NCI-H1417 (cell line): ENCODE measurements around the gene CORO7.
A peak's percentile ranks its signal among the peaks of the same experiment; 100 is the strongest.

Source experiments
- DNase-seq, 3 experiments: peaks; one replicate each; lab custom pipeline; 2025; lab: John Stamatoyannopoulos, UW

Gene CORO7

DNA sequence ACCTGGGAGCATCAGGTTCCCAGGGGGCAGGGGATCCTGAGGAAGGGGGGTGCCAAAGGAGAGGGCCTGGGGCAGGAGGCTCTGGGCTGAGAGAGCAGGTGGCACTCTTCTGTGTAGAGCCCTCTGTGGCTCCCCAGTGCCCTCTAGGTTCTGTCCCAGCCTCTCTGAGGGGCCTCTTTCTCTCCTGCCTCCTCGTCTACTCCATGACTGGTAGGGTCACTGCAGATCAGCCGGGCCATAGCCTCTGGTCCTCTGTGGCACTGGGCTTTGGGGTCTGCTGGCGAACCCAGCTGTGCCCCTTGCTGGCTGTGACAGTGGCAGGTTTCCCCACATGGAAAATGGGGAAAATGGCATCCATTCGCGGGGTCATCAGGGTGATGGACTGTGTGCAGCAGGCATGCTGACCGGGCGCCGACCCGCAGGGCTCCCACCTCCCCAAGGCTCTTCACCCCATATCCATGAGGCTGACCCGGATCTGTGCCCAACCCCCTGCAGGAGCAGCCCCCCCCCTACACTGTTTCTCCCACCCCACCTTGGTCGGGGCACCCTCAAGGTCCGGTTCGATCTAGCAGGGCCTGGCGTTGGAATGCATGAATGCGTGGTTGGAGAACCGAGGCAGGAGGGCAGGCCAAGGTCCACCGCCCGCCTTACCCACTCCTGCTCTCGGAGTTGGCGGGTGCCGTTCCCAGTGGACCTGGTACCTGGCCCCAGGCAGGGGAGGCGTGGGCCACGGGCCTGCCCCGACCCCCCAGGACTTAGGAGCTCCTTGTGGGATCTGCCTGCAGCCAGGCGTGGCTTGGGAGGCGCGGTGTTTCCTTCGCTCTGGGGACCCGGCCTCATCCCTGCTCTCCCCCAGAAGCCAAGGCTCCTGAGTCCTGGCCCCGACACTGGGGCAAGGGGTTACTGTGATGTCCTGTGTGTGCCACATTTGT lies 94.0 kb downstream of the CORO7 start:
- no peak for DNase-seq

DNA sequence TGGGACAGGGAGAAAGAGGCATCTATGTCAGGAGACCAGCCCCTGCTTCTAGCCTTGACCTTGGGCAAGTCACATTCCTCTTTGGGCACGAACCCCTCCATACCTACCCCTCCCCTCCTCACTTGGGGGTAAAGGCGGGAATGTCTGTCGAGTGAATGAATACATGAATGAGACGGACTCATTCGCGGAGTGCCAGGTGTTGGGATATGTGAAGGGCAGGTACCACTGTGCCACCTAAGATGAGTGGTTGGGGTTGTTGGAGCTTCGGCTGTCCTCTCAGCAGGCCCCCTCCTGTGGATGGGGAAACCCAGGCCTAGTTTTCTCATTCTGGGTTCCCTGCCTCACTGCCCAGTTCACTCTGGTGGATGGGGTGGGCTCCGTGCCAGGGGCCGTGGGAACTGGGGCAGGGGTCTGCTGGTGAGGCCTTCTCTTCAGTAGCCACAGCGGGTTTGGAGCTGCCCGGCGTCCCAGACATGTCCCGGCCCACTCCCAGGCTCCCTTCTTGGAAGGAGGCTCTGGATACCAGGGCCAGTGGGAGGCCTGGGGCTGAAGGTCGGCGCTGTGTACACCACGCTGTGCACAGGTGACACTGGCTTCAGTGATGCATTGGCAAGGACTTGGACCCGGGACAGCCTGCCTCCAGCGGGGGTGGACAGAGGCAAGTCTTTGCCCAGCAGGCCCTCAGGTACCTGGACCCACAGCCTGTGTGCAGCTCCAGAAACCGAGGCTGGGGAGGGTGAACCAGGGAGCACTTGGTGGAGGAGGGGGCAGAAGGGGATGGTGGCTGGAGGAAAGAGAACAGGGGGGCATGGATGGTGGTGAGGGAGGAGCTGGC lies 94.9 kb downstream of the CORO7 start:
- DNase-seq, result no peak

DNA sequence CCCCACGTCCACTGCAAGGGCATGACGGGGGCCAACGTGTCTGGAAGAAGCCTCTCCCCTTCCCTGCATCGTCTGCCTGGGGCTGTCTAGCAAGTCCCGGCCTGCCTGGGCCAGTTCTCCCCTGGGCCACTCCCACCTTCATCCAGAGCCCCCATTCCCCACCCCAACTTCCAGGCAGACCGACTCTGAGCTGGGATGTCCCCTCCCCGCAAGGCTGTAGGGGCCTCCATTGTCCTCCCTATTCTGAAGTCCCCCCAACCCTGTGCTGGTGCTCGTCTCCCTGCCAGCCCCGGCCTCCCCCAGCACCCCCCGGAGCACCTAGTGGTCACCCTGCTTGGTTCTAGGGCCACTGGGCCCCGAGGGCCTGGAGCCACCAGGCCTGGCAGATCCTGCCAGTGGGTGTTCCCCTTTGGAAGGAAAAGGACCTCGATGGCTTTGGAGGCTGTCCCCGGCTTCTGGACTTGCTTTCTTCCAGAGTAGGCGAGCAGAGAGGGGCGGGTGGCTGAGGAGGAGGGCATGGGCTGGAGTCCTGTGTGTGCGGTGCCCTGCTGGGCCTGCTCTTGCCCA lies 95.7 kb downstream of the CORO7 start:
- DNase-seq, result no peak

DNA sequence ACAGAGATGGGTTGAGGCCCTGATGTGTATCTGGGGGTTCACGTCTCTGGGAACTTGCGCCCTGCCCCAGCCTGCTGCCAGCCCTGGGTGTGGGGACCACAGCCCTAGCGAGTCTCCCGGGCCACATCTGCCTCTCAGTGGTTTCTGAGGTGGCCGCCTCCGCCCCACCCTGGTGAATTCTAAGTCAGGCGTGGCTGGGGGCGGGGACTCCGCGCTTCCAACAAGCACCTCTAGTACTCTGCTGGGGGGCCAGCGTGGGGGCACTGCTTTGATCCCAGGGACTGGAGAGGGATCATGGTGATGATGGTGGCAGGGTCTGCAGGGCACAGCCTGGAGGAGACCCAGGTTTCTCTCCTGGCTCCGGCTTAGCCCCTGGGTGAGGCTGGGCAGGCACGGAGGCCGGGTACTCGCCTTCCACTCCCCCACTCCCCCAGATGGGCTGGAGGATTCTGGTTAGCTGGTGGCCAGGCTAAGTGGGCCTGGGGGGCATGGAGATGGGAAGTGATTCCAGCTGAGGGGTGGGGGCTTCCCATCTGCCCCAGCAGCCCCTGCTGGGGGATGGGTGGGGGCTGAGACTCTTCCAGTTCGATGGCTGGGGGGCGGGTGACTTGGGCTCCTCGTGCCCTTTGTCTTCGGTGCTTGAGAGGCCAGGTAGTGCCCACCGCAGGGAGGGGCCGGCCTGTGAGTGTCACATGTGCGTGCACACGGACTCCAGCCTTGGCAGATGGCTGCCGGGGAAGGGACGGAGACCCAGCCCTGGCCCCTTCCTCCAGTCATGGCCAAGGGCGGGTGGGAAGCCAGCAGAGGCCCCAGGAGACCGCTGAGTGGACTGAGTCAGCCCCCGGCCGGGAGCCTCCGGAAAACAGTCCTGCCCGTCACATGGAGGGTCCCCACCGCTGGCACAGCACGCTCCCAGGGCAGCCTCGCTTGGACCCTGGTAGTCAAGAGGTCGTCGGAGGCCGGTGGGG lies 96.7 kb downstream of the CORO7 start:
- DNase-seq, result peak in 1 of 3 experiments; percentile 11

DNA sequence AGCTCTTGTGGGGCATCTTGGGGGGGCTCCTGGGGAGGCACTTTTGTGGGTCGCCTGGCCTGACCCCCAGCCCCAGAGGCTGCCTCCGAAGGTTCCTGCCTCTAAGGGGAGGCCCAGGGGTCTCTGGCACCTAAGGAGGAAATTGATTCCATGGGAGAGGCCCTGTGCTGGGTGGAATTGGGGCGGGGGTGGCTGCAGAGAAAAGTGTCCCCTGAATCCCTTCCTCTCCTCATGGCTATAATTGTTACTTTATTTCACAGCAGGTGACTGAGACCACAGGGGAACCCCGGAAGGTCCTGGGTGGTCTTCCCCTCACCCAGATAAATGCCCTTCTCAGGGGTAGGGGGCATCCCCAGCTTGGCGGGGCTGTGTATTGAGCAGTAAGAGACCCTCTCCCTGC lies 97.4 kb downstream of the CORO7 start:
- no peak for DNase-seq

DNA sequence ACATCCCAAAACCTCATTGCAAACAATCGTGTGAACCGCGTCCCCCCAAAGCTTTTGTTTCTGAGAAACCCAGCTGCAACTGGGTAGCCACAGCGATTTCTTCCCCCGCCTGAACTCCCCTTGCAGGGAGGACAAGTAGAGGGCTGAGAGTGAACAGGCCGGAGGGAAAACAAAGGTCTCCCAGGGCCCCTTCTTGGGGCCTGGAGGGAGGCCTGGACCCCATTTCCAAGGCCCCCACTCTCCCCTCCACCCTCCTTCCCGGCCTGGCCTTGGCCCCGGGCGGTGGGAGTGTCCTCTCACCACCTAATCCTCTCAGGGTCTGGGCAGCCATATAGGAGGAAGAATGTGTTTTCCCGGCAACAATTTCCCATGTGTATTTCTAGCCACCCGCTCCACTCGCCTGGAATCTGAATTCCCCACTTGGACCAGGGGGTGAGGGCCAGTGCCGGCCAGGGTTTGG lies 97.9 kb downstream of the CORO7 start:
- no peak for DNase-seq

DNA sequence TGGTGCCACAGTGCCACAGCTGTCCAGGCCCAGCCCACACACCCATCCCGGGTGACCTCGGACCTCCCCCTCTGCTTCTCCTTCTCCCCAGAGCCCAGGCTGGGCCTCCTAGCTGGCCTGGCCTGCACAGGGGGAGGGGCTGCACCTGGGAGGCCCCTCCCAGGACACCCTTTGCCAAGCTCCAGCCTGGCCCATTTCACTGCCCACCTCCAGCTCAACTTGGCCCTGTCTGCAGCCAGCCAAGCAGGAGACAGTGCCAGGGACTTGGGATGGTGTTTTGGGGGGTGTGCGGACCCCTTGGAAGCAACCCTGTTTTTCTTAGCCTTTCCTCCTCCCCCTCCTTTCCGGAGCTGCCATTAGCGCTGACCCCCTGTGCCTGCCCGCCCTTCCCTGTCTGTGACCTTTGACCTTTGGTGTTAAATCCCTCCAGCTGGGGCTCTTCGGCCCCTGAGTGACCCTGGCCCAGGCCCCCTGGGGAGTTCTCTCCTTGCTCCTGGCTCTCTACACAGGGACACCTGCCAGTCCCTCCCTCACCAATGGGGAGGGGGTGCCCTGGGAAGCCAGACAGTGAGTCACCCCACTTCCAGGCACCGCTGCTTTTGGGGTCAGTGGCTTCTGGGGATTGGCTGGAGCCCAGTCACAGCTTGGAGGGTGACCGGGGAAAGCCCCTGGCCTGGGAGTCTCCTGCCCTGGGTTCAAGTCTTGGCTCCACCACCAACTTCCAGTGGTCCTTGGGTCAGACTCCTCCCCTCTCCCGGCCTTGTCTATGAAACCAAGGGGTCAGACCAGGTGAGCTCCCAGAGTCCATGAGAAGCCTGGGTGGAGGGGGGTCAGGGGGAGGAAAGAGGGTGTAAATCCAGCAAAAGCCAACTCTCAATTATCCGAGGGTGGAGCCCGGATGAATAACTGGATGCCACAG lies 98.6 kb downstream of the CORO7 start:
- peak in 1 of 3 experiments; percentile 14 for DNase-seq

DNA sequence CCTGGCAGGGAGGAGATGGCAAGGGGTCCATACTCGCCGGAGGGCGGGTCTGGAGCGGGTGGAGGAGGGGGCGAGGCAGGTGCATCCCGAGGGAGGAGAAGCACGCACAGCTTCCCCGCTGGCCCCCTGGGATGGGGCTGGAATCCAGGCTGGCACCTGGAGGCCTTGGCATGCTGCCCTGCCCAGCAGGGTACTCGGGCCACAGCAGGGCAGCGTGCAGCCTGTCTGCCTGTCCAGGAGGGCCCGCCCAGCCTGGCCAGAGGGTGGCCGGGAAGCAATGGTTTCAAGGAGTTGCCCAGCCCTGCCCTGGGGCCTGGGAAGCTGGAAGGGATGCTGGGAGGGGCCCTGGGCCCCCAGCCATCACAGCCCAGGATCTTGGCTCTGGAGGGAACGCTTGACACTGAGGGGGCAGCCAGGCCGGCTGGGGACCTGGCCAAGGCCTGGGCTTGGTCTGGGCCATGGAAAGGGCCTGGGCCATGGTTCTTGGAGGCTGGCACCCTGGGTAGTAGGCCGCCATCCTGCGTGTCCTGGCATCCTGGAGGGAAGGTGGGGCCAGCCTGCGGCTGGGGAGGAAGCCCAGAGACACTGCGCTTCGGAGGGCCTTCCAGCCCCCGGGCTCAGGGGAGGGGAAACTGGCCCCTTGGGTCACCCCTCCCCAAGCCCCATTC lies 99.4 kb downstream of the CORO7 start:
- DNase-seq, result peak; percentile 9 to 93 (median 88)

DNA sequence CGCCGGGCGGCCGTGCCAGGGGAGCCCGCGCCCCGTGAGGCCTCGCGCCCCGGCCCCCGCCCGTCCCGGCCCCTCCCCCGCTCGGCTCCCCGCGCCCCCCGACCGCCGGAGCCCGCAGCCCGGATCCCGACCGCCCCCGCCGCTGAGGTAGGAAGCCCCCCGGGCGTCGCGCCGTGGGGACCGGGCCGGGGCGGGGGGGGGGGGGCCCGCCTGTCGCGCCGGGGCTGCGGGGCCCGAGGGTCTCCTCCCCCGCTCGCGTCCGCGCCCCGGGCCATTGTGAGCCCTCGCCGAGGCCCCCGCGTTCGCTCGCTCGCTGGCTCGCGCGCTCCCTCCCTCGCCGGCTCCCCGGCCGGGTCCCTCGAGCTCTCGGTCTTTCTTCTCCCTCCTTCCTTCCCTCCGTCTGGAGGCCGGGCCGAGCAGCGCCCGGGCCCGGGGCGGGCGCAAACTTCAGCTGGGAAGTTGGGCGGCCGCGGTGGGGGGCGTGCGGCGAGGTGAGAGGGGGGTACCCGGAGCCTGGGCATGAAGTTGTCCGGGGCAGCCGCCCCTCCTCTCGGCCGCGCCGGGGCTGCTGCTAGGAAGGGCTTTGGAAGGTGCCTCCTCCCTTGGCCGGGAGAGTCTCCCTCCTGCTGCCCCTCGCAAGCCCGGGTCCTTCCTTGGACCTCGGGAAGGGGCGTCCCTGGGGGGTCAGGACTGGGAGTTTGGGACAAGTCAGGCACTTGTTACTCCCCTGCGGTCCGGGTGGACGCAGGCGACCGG lies 100.1 kb downstream of the CORO7 start:
- peak in 2 of 3 experiments; percentile 3 to 82 for DNase-seq

DNA sequence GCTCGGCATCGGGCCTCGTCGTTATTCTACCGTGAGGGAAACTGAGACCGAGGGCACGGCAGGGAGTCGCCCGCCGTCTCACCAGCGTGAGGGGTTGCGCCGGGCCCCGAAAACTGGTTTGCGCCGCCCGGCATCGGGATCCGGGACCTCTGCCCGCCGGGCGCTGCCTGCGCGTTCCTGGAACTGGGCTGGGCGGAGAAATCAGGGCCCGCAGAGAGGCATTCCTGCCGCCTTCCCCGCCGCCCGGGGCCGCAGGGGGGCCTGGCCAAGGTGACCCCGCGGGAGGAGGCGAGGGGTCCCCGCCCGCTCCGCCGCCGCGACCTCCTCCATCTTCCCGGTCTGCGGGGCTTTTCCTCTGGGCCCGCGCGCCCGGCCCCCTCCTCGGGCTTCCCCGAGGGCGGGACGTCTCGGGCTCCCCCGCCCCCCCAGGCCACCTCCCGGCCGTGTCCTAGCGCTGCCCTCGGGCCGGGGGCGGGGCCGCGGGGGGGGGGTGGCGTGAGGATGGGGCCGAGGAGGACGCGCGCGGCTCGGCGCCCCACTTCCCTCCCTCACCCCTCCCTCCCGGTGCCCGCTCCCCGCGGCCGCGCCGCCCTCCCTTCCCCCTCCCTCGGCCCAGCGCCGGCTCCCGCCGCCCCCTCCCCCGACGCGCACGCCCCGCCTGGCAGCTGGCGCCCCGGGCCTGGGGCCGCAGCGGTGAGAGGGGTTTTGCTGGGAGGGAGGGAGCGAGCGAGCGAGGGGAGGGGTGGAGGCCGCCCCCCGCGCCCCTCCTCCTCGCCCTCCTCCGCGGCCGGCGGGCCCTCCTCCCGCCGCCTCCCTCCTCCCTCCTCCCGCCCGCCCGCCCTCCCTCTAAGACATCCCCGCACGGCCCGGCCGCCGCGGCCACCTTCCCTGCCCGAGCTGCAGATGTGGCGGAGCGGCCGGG lies 100.9 kb downstream of the CORO7 start, which contains the start of gene GLIS2:
GLIS2 (plus strand) TSS at position 882 of the 922 bp plus-strand sequence. CDS start 16,214 bp downstream, outside the sequence.
- peak; percentile 81 to 85 (median 84) for DNase-seq

DNA sequence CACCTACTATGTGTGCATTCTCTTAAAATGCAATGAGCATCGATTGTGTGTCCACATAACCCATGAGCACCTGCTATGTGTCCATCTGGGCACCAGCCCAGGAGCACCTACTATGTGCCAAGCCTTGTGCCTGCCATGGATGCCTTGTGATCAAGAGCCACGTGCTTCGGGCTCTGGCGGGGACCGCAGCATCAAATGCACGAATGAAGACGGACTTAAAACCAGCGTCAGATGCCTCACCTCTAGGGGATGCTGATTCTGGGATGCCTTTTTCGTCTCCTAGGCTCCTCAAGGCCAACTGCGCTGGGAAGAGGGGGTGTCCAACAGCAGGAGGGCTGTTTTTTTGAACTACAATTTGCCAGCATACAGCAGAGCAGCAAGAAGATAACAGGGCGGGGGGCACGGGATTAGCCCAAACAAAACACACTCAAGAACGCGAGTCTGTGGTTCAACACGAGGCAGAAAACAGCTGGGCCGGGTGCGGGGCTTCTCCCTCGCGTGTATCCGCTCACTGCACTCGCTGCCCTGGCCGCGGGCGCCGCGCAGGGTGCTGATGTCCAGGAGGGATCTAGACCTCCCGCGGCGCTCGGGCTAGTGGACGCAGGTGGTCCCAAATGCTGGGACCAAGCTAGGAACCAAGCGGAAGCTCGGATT lies 101.7 kb downstream of the CORO7 start:
- peak; percentile 11 to 70 (median 57) for DNase-seq

DNA sequence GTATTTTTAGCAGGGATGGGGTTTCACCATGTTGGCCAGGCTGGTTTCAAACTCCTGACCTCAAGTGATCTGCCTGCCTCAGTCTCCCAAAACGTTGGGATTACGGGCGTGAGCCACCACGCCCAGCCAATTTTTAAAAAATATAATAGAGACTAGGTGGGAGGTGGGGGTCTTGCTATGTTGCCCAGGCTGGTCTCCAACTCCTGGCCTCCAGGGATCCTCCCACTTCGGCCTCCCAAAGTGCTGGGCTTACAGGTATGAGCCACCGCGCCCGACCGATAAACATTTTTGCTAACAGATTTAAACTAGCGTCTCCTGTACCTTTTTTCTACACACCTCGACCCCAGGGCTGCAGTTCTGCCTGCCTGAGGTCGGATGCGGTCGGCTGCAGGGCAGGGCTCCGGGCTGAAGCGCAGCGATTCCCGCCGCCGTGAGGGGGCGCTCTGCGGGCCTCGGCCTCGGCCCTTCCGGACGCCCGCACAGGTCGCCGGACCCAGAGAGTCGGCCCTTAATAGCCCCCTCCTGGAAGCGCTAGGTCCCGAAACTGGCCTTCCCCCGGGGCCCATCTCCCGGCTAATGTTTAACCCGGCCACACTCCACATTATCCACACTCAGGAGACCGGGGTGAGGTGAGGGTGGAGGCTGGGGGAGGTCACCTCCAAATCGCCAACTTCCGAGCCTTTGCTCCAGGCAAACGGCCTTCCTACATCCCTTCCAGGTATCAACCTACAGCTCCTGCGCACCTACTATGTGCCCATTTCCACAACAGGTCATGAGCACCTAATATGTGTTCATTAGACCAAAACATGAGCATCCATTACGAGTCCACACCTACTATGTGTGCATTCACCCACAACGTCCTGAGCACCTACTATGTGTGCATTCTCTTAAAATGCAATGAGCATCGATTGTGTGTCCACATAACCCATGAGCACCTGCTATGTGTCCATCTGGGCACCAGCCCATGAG lies 102.5 kb downstream of the CORO7 start:
- DNase-seq, result peak in 1 of 3 experiments; percentile 39

DNA sequence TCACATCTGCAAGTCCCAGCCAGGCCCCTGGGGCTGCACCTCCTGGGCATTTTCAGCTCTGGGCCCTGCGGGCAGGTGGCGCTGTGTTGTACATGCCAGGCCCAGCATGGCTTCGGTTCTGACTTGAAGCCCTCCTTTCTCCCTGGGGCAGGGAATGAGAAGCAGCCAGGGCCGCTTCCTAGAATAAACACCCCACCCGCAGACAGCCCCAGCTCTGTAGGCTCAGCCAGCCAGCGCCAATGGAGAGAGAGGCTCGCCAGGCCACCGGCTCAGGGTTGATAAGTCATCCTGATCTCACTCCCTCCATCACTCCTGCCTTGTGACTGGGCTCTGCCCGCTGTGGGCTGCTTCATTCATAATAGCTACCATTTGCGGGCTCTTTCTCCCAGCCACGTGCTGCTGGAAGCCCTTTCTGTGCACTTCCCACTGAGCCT lies 106.5 kb downstream of the CORO7 start:
- peak in 1 of 3 experiments; percentile 15 for DNase-seq

DNA sequence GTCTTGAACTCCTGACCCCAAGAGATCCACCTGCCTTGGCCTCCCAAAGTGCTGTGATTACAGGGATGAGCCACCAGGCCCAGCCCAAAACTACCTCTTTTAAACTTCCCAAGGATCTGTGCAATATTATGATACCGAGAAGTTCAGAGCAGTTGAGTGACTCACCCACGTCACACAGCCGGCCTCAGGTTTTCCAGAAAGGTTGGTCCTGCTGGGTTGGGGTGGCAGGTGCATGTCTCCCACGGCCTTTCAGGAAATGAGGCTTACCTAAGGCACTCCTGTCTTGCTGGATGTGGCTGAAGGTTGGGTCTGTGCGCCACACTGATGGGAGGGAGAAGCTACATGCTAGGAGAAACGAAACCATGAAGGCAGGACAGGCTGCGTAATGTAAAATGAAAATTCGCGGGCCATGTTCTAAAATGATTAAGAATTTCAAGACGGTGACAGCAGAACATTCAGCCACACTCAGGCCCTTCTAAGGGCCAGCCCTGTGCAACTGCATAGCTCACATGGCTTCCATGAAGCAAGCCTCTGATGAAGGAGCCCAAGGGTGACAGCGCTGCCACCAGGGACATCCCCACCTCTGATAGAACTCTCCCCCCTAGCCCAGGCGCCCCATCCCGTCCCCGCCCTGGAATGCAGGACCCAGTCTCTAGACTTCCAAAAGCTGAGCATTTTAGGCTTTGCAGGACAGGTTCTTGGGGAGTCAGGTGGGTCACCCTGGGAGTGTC lies 107.1 kb downstream of the CORO7 start:
- DNase-seq, result no peak
